Fibroblast of skin of right quadriceps (primary cell): Measurements from ENCODE around the gene TYW5.
"Not testable (repeated sequence)": the region's sequence is repeated elsewhere in the genome, so short reads cannot be mapped to it uniquely, and the experiment has no call there.

Experiments
- DNase-seq: peaks from one replicate; pipeline ENCODE4 v3.0.0-alpha.2; 2013

TYW5 gene

GRCh38 chr2:199912553-199913114 lies 42.7 kb downstream of the TYW5 start:
- DNase-seq, result not testable (repeated sequence)

- DNase-seq, result no peak
Measured at GRCh38 chr2:199911877-199912161, 43.5 kb downstream of the TYW5 start.

GRCh38 chr2:199911052-199911876 lies 44.0 kb downstream of the TYW5 start, which contains the start of gene C2orf69:
Gene C2orf69, plus strand, starts transcription at chr2:199911293. Its CDS starts 146 bp downstream, at chr2:199911439.
- peak; percentile 97 for DNase-seq

GRCh38 chr2:199910338-199911051 lies 44.8 kb downstream of the TYW5 start:
- DNase-seq, result no peak

GRCh38 chr2:199907008-199907714 lies 48.1 kb downstream of the TYW5 start:
- no peak for DNase-seq

GRCh38 chr2:199903111-199903510 lies 52.2 kb downstream of the TYW5 start:
- no peak for DNase-seq

GRCh38 chr2:199902486-199903110 lies 52.7 kb downstream of the TYW5 start:
- no peak for DNase-seq

GRCh38 chr2:199901942-199902341 lies 53.3 kb downstream of the TYW5 start:
- DNase-seq, result no peak

GRCh38 chr2:199896617-199897016 lies 58.7 kb downstream of the TYW5 start:
- DNase-seq, result no peak

- peak; percentile 13 for DNase-seq
Measured at GRCh38 chr2:199895406-199895805, 59.9 kb downstream of the TYW5 start.

- DNase-seq, result no peak
Measured at GRCh38 chr2:199883474-199884212, 71.6 kb downstream of the TYW5 start.

GRCh38 chr2:199882667-199883066 lies 72.6 kb downstream of the TYW5 start:
- DNase-seq, result no peak
